ENCODE measurements around the gene MSI2.
A peak's percentile ranks its signal among the peaks of the same experiment; 100 is the strongest.
"Not testable (repeated sequence)": the region's sequence is repeated elsewhere in the genome, so short reads cannot be mapped to it uniquely, and the experiment has no call there.

The MSI2 gene

GRCh38 chr17:57484826-57485565 lies 228.7 kb downstream of the MSI2 start:
- no peak for DNase-seq

GRCh38 chr17:57485566-57485865 lies 229.2 kb downstream of the MSI2 start:
- no peak for DNase-seq

GRCh38 chr17:57485916-57486881 lies 229.9 kb downstream of the MSI2 start:
- DNase-seq, result peak; percentile 47

- peak; percentile 46 for DNase-seq
These were observed 230.6 kb downstream of the MSI2 start for GRCh38 chr17:57486882-57487301.

GRCh38 chr17:57487573-57487972 lies 231.2 kb downstream of the MSI2 start:
- no peak for DNase-seq

- DNase-seq, result no peak
These were observed 232.5 kb downstream of the MSI2 start for GRCh38 chr17:57488856-57489255.

GRCh38 chr17:57489321-57489720 lies 233.0 kb downstream of the MSI2 start:
- DNase-seq, result no peak

GRCh38 chr17:57490111-57490845 lies 234.0 kb downstream of the MSI2 start:
- DNase-seq, result no peak

- DNase-seq, result no peak
These were observed 234.6 kb downstream of the MSI2 start for GRCh38 chr17:57490890-57491289.

GRCh38 chr17:57493171-57493570 lies 236.8 kb downstream of the MSI2 start:
- no peak for DNase-seq

GRCh38 chr17:57493625-57494024 lies 237.3 kb downstream of the MSI2 start:
- DNase-seq, result no peak

GRCh38 chr17:57494443-57494842 lies 238.1 kb downstream of the MSI2 start:
- DNase-seq, result no peak

- no peak for DNase-seq
These were observed 239.4 kb downstream of the MSI2 start for GRCh38 chr17:57495771-57496170.

- no peak for DNase-seq
These were observed 240.1 kb downstream of the MSI2 start for GRCh38 chr17:57496382-57496781.

GRCh38 chr17:57498443-57498842 lies 242.1 kb downstream of the MSI2 start:
- DNase-seq, result no peak

- not testable (repeated sequence) for DNase-seq
These were observed 242.9 kb downstream of the MSI2 start for GRCh38 chr17:57499221-57499620.

GRCh38 chr17:57499648-57500049 lies 243.3 kb downstream of the MSI2 start:
- DNase-seq, result no peak

- no peak for DNase-seq
These were observed 244.7 kb downstream of the MSI2 start for GRCh38 chr17:57501016-57501415.

- DNase-seq, result no peak
These were observed 245.7 kb downstream of the MSI2 start for GRCh38 chr17:57502022-57502421.

GRCh38 chr17:57502811-57503241 lies 246.5 kb downstream of the MSI2 start:
- DNase-seq, result no peak

- DNase-seq, result no peak
These were observed 247.9 kb downstream of the MSI2 start for GRCh38 chr17:57504208-57504607.

- DNase-seq, result peak; percentile 56
These were observed 249.8 kb downstream of the MSI2 start for GRCh38 chr17:57505841-57506773.

Measured in right kidney (tissue), 1 donor.